ENCODE measurements around the gene SCGB3A1.
A peak's percentile ranks its signal among the peaks of the same experiment; 100 is the strongest.

SCGB3A1 gene

DNA sequence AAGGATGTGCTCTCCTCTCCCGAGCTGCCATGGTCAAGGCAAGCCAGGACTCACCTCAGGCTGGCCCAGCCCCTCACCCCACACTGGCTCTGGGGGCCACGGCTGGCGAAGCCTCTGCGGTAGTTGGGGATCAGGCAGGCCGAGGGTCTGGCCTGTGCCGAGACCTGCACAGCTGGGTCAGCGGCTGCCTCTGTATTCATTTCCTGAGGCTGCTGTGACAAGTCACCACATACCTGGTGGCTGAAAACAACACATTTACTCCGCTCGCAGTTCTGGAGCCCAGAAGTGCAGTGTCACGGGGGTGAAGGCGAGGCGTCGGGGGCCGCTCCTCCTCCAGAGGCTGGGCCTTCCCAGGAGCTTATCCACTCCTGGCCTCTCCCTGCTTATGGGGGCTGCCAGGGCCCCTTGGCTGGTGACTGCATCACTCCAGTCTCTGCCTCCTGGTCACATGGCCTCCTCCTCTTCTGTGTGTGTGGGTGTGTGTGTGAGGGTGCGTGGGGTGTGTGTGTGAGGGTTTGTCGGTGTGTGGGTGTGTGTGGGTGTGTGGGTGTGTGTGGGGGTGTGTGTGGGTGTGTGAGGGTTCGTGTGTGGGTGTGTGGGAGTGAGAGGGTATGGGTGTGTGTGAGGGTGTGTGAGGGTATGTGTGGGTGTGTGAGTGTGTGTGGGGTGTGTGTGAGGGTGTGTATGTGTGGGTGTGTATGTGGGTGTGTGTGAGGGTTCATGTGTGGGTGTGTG lies 3.2 kb upstream of the SCGB3A1 start:
- no peaks in the 10 kb centered on the region for H3K4me1 ChIP-seq (ENCODE audit: insufficient read depth, insufficient read length)
- no peaks in the 10 kb centered on the region for H3K36me3 ChIP-seq (ENCODE audit: insufficient read depth, insufficient read length, low read length)
- peaks cover 34% of the 10 kb centered on the region for H3K27me3 ChIP-seq (ENCODE audit: insufficient read depth, insufficient read length)
- no peaks in the 10 kb centered on the region for H3K9me3 ChIP-seq (ENCODE audit: insufficient read depth, low read length)
- no peak overlapping the region for H3K9ac ChIP-seq (ENCODE audit: insufficient read length, low read depth)
- H3K4me3 ChIP-seq (ENCODE audit: insufficient read length, low read depth): no peak overlapping the region
- no peak for DNase-seq (ENCODE audit: low read depth, low spot score)
- TF ChIP-seq YY1 (IDR thresholded peaks at IDR 0.05; ENCODE audit: insufficient read depth, insufficient read length) (no peak), ZNF274 (IDR thresholded peaks at IDR 0.05; ENCODE audit: low read depth, low read length) (no peak), SUZ12 (IDR thresholded peaks at IDR 0.05; ENCODE audit: extremely low read depth, insufficient read depth, insufficient read length) (no peak)

DNA sequence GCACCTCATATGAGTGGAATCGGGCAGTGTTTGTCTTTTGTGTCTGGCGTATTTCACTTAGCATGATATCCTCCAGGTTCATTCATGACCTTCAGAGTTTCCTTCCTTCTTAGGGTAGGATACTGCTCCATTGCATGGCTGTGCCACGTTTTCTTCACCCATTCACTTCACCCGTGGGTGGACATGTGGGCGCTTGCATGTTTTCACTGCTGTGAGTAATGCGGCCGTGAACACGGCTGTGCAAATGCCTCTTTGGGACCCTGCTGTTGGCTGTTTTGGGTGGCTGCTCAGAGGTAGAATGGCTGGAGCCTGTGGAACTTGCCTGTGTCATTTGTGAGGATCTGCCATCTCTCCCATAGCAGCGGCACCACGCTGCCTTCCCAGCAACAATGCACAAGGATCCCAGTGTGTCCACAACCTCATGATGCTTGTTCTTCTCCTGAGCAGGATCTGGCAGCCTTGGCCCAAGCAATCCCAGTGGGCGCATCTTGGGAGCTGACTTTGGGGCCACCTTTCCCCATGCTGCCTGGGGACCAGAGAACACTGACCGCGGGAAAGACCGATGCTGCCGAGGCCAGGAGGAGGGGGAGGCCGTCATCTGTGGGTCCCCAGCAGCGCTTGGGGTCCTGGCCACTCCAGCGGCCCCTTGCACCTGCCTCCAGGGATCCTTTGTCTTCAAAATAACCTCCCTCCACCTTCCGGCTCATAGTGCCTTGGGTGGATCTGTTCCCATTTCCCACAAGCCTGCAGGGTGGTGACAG lies 2.3 kb upstream of the SCGB3A1 start:
- Histone ChIP-seq H3K4me1 (ENCODE audit: insufficient read depth, insufficient read length) (no peaks in the 10 kb centered on the region), H3K9ac (ENCODE audit: insufficient read length, low read depth) (no peak overlapping the region), H3K4me3 (ENCODE audit: insufficient read length, low read depth) (no peak overlapping the region), H3K36me3 (ENCODE audit: insufficient read depth, insufficient read length, low read length) (no peaks in the 10 kb centered on the region), H3K27me3 (ENCODE audit: insufficient read depth, insufficient read length) (peaks cover 43% of the 10 kb centered on the region), H3K9me3 (ENCODE audit: insufficient read depth, low read length) (no peaks in the 10 kb centered on the region)
- no peak for TF ChIP-seq SUZ12 (IDR thresholded peaks at IDR 0.05; ENCODE audit: extremely low read depth, insufficient read depth, insufficient read length)
- TF ChIP-seq YY1 (IDR thresholded peaks at IDR 0.05; ENCODE audit: insufficient read depth, insufficient read length): no peak
- TF ChIP-seq ZNF274 (IDR thresholded peaks at IDR 0.05; ENCODE audit: low read depth, low read length): no peak
- no peak for DNase-seq (ENCODE audit: low read depth, low spot score)

DNA sequence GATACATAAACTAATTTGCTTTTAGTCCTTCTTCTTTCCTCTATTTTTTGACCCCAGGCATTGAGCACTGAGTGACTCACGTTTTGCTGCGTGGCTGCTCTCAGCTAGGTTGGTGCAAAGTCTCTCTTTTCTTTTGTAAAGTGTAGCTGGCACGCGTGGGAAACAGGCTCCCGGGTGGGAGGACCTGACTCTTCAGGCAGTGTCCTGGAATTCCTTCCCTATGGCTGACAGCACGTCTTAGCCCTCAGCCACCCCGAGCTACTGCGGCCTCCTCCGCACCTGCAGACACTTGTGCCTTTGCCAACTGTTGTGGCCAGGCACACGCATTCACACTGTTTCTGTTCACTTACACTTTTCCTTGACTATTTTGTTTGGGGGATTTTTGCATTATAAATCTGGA lies 877 bp upstream of the SCGB3A1 start:
- TF ChIP-seq SUZ12 (IDR thresholded peaks at IDR 0.05; ENCODE audit: extremely low read depth, insufficient read depth, insufficient read length) (no peak), ZNF274 (IDR thresholded peaks at IDR 0.05; ENCODE audit: low read depth, low read length) (no peak), YY1 (IDR thresholded peaks at IDR 0.05; ENCODE audit: insufficient read depth, insufficient read length) (no peak)
- H3K27me3 ChIP-seq (ENCODE audit: insufficient read depth, insufficient read length): peaks cover 51% of the 10 kb centered on the region
- H3K4me1 ChIP-seq (ENCODE audit: insufficient read depth, insufficient read length): no peaks in the 10 kb centered on the region
- H3K9me3 ChIP-seq (ENCODE audit: insufficient read depth, low read length): no peaks in the 10 kb centered on the region
- H3K9ac ChIP-seq (ENCODE audit: insufficient read length, low read depth): no peak overlapping the region
- no peak for DNase-seq (ENCODE audit: low read depth, low spot score)
- no peaks in the 10 kb centered on the region for H3K36me3 ChIP-seq (ENCODE audit: insufficient read depth, insufficient read length, low read length)
- no peak overlapping the region for H3K4me3 ChIP-seq (ENCODE audit: insufficient read length, low read depth)

DNA sequence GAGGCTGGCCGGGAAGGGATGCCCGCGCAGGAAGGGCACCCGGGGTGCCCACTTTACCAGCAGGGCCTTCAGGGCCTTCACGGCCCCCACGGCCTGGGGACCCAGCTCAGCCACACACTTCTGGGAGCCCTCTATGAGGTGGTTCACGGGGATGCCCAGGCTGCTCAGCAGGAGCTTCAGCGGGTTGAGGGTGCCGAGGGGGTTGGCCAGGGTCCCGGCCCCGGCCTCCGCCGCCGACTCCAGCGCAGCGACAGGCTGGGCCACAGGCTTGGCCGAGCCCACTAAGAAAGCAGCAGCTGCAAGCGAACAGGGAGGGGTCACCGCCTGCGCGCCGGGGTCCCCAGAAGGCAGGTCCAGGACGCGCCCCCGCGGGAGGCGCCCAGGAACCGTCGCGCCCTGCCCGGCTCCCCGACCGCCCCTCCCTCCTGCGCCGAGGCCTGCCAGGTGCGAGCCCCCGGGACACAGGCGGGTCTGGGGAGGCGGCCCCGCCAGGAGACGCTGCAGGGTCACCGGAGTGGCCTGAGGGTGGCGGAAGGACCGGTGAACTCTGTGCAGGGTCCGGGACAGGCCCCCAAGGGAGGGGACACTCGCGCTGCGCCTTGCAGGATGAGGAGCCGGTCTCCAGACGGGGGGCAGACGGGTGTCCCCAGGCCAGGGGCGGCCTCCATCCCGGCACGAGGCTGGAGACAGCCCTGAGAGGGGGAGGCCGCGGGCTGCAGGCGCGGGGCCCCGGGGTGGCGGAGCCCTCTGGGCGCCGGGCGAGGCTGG lies 572 bp downstream of the SCGB3A1 start:
- peak overlapping the region; percentile 70 for H3K9ac ChIP-seq (ENCODE audit: insufficient read length, low read depth)
- TF ChIP-seq ZNF274 (IDR thresholded peaks at IDR 0.05; ENCODE audit: low read depth, low read length) (no peak), SUZ12 (IDR thresholded peaks at IDR 0.05; ENCODE audit: extremely low read depth, insufficient read depth, insufficient read length) (no peak), YY1 (IDR thresholded peaks at IDR 0.05; ENCODE audit: insufficient read depth, insufficient read length) (no peak)
- DNase-seq (ENCODE audit: low read depth, low spot score): no peak
- no peaks in the 10 kb centered on the region for H3K9me3 ChIP-seq (ENCODE audit: insufficient read depth, low read length)
- H3K4me1 ChIP-seq (ENCODE audit: insufficient read depth, insufficient read length): no peaks in the 10 kb centered on the region
- H3K27me3 ChIP-seq (ENCODE audit: insufficient read depth, insufficient read length): peaks cover 51% of the 10 kb centered on the region
- no peaks in the 10 kb centered on the region for H3K36me3 ChIP-seq (ENCODE audit: insufficient read depth, insufficient read length, low read length)
- H3K4me3 ChIP-seq (ENCODE audit: insufficient read length, low read depth): peak overlapping the region; percentile 54

DNA sequence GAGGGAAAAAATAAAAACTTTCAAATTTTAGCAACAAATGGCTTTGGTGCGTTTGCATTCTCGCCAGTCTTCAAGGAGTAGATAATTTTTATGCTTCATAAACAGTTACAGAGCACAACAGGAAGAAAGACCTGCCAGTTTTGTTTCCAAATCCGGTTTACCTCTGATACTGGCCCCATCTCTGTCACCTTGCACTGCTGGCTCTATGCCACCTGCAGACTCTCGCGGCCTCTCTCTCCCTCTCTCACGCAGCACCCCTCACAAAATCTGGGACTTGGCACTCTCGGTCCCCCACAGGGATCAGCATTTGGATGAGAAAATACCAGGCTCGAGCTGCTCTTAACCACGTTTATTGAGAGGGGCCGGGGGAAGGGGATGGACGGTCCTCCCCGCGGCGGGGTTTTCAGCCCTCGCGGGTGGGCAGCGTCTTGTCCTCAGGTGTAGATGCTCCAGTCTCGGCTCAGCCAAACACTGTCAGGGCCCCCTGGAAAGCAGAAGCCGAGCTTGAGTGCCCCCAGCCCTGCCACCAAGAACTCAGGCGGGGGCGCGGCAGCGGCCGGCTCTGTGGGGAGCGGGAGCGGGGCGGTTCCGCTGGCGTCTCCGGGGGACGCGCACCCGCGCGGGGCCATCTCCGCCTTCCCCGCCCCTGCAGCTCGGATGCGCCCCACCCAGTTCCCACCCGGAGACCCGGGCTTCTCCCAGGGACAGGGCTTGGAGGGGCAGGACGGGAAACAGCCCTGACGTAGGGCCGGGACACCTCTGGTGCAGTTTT lies 1.3 kb downstream of the SCGB3A1 start:
- Histone ChIP-seq H3K27me3 (ENCODE audit: insufficient read depth, insufficient read length) (peaks cover 51% of the 10 kb centered on the region), H3K36me3 (ENCODE audit: insufficient read depth, insufficient read length, low read length) (no peaks in the 10 kb centered on the region), H3K4me1 (ENCODE audit: insufficient read depth, insufficient read length) (no peaks in the 10 kb centered on the region), H3K9me3 (ENCODE audit: insufficient read depth, low read length) (no peaks in the 10 kb centered on the region), H3K9ac (ENCODE audit: insufficient read length, low read depth) (peak overlapping the region; percentile 70), H3K4me3 (ENCODE audit: insufficient read length, low read depth) (peak overlapping the region; percentile 54)
- TF ChIP-seq ZNF274 (IDR thresholded peaks at IDR 0.05; ENCODE audit: low read depth, low read length): no peak
- no peak for DNase-seq (ENCODE audit: low read depth, low spot score)

DNA sequence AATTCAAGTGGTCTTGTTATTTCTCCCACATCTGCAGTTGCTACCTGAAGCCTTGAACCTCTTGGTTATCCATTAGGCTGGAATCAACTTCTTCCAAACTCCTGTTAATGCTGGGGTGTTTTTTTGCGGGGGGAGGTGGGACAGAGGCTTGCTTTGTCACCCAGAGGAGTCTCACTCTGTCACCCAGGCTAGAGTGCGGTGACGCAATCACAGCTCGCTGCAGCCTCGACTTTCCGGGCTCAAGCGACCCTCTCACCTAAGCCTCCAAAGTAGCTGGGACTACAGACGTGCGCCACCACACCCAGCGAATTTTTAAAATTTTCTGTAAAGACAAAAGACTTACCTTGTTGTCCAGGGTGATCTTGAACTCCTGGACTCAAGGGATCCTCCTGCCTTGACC lies 4.4 kb downstream of the SCGB3A1 start:
- DNase-seq (ENCODE audit: low read depth, low spot score): no peak

More for the DNA sequence above, 4.4 kb downstream of the SCGB3A1 start:
- Histone ChIP-seq H3K4me3 (ENCODE audit: insufficient read length, low read depth) (no peak overlapping the region), H3K9ac (ENCODE audit: insufficient read length, low read depth) (no peak overlapping the region), H3K27me3 (ENCODE audit: insufficient read depth, insufficient read length) (peaks cover 41% of the 10 kb centered on the region), H3K4me1 (ENCODE audit: insufficient read depth, insufficient read length) (no peaks in the 10 kb centered on the region), H3K36me3 (ENCODE audit: insufficient read depth, insufficient read length, low read length) (no peaks in the 10 kb centered on the region), H3K9me3 (ENCODE audit: insufficient read depth, low read length) (no peaks in the 10 kb centered on the region)
- TF ChIP-seq SUZ12 (IDR thresholded peaks at IDR 0.05; ENCODE audit: extremely low read depth, insufficient read depth, insufficient read length) (no peak), ZNF274 (IDR thresholded peaks at IDR 0.05; ENCODE audit: low read depth, low read length) (no peak), YY1 (IDR thresholded peaks at IDR 0.05; ENCODE audit: insufficient read depth, insufficient read length) (no peak)
